Activated T-cell treated with anti-CD3 and anti-CD28 coated beads, Interleukin-2, amount 50 U/mL, for 4 hours (primary cell): ENCODE results near the gene MYG1. TPM values are rescaled to one million over a fixed set of nuclear protein-coding genes. Genes with fewer than 3 reads are reported as not detected.
A peak's percentile ranks its signal among the peaks of the same experiment; 100 is the strongest.

Experiments
- ATAC-seq, 2 donors: fragments of 200-7000 bp; cut with Tn5 transposase; one replicate each; pipeline ENCODE4 v1.10.0; 2021
- DNase-seq: peaks from one replicate; pipeline ENCODE4 v3.0.0-alpha.2; 2020
- H3K27me3 Mint-ChIP-seq: one replicate; pipeline ENCODE4 v1.8.0; 2021; ENCODE audit warnings: low read depth, mixed read lengths
- H3K36me3 Mint-ChIP-seq: one replicate; pipeline ENCODE4 v1.8.0; 2022; ENCODE audit warnings: mixed read lengths; ENCODE audit not compliant: insufficient read depth
- H3K4me1 Mint-ChIP-seq: one replicate; pipeline ENCODE4 v1.8.0; 2021; ENCODE audit warnings: low read depth, mixed read lengths
- H3K4me3 Mint-ChIP-seq: one replicate; pipeline ENCODE4 v1.8.0; 2021; ENCODE audit warnings: mild to moderate bottlenecking, moderate library complexity, mixed read lengths
- H3K9me3 Mint-ChIP-seq: one replicate; pipeline ENCODE4 v1.8.0; 2021; ENCODE audit warnings: mixed read lengths
- total RNA-seq, 3 donors: library from RNA; stranded (reverse); gene quantifications; one replicate each; pipeline ENCODE4 v1.2.1, GENCODE V29; 2021

Gene MYG1
- total RNA-seq, 3 donors from 2014 or later: 121 to 149 (median 128) TPM

GRCh38 chr12:53268630-53269562, 30.6 kb upstream of the MYG1 start:
- DNase-seq (no peak), ATAC-seq (peak; percentile 6 to 14)
- Mint-ChIP-seq H3K27me3 (no peaks in the 10 kb centered on the region), H3K4me3 (peak overlapping the region; percentile 99), H3K9me3 (no peaks in the 10 kb centered on the region), H3K36me3 (no peaks in the 10 kb centered on the region), H3K4me1 (peaks cover 21% of the 10 kb centered on the region)

GRCh38 chr12:53274445-53274844, 25.1 kb upstream of the MYG1 start:
- H3K4me1 Mint-ChIP-seq: no peaks in the 10 kb centered on the region
- H3K36me3 Mint-ChIP-seq: no peaks in the 10 kb centered on the region
- no peak for ATAC-seq
- H3K27me3 Mint-ChIP-seq: no peaks in the 10 kb centered on the region
- no peak for DNase-seq
- no peaks in the 10 kb centered on the region for H3K9me3 Mint-ChIP-seq
- no peak overlapping the region for H3K4me3 Mint-ChIP-seq

GRCh38 chr12:53276511-53276910, 23.0 kb upstream of the MYG1 start:
- Mint-ChIP-seq H3K4me3 (no peak overlapping the region), H3K36me3 (no peaks in the 10 kb centered on the region), H3K27me3 (no peaks in the 10 kb centered on the region), H3K4me1 (no peaks in the 10 kb centered on the region), H3K9me3 (no peaks in the 10 kb centered on the region)
- DNase-seq (no peak), ATAC-seq (no peak)

GRCh38 chr12:53277981-53278380, 21.5 kb upstream of the MYG1 start:
- no peaks in the 10 kb centered on the region for H3K27me3 Mint-ChIP-seq
- H3K9me3 Mint-ChIP-seq: no peaks in the 10 kb centered on the region
- ATAC-seq (no peak), DNase-seq (no peak)
- no peak overlapping the region for H3K4me3 Mint-ChIP-seq
- no peaks in the 10 kb centered on the region for H3K4me1 Mint-ChIP-seq
- H3K36me3 Mint-ChIP-seq: no peaks in the 10 kb centered on the region

- no peaks in the 10 kb centered on the region for H3K27me3 Mint-ChIP-seq
- ATAC-seq: no peak
- DNase-seq: no peak
- H3K4me3 Mint-ChIP-seq: no peak overlapping the region
- H3K4me1 Mint-ChIP-seq: no peaks in the 10 kb centered on the region
- H3K9me3 Mint-ChIP-seq: no peaks in the 10 kb centered on the region
- no peaks in the 10 kb centered on the region for H3K36me3 Mint-ChIP-seq
Measured at GRCh38 chr12:53279283-53279869, 20.1 kb upstream of the MYG1 start.

GRCh38 chr12:53279888-53280498, 19.5 kb upstream of the MYG1 start:
- Mint-ChIP-seq H3K27me3 (no peaks in the 10 kb centered on the region), H3K9me3 (no peaks in the 10 kb centered on the region), H3K4me1 (no peaks in the 10 kb centered on the region), H3K4me3 (no peak overlapping the region), H3K36me3 (no peaks in the 10 kb centered on the region)
- ATAC-seq (no peak), DNase-seq (no peak)

- H3K4me3 Mint-ChIP-seq: no peak overlapping the region
- H3K9me3 Mint-ChIP-seq: no peaks in the 10 kb centered on the region
- no peaks in the 10 kb centered on the region for H3K36me3 Mint-ChIP-seq
- DNase-seq (no peak), ATAC-seq (no peak)
- H3K4me1 Mint-ChIP-seq: peaks cover 13% of the 10 kb centered on the region
- H3K27me3 Mint-ChIP-seq: no peaks in the 10 kb centered on the region
Measured at GRCh38 chr12:53286448-53286847, 13.0 kb upstream of the MYG1 start.

GRCh38 chr12:53287741-53288216, 11.7 kb upstream of the MYG1 start:
- ATAC-seq: peak; percentile 88 to 89
- peak; percentile 72 for DNase-seq
- Mint-ChIP-seq H3K9me3 (no peaks in the 10 kb centered on the region), H3K36me3 (no peaks in the 10 kb centered on the region), H3K4me1 (peaks cover 15% of the 10 kb centered on the region), H3K4me3 (no peak overlapping the region), H3K27me3 (no peaks in the 10 kb centered on the region)

GRCh38 chr12:53288322-53288721, 11.2 kb upstream of the MYG1 start:
- no peak for ATAC-seq
- H3K36me3 Mint-ChIP-seq: no peaks in the 10 kb centered on the region
- H3K4me3 Mint-ChIP-seq: no peak overlapping the region
- H3K4me1 Mint-ChIP-seq: peaks cover 15% of the 10 kb centered on the region
- no peaks in the 10 kb centered on the region for H3K9me3 Mint-ChIP-seq
- DNase-seq: no peak
- no peaks in the 10 kb centered on the region for H3K27me3 Mint-ChIP-seq

GRCh38 chr12:53289891-53290290, 9.6 kb upstream of the MYG1 start:
- peaks cover 19% of the 10 kb centered on the region for H3K4me1 Mint-ChIP-seq
- H3K4me3 Mint-ChIP-seq: no peak overlapping the region
- ATAC-seq (no peak), DNase-seq (no peak)
- H3K9me3 Mint-ChIP-seq: no peaks in the 10 kb centered on the region
- no peaks in the 10 kb centered on the region for H3K36me3 Mint-ChIP-seq
- H3K27me3 Mint-ChIP-seq: no peaks in the 10 kb centered on the region

- no peak for DNase-seq
- ATAC-seq: no peak
- no peaks in the 10 kb centered on the region for H3K27me3 Mint-ChIP-seq
- no peaks in the 10 kb centered on the region for H3K36me3 Mint-ChIP-seq
- no peak overlapping the region for H3K4me3 Mint-ChIP-seq
- H3K4me1 Mint-ChIP-seq: peaks cover 26% of the 10 kb centered on the region
- H3K9me3 Mint-ChIP-seq: no peaks in the 10 kb centered on the region
Measured at GRCh38 chr12:53290661-53291060, 8.8 kb upstream of the MYG1 start.

- Mint-ChIP-seq H3K9me3 (no peaks in the 10 kb centered on the region), H3K4me3 (no peak overlapping the region), H3K4me1 (peaks cover 38% of the 10 kb centered on the region), H3K36me3 (peaks cover 1% of the 10 kb centered on the region), H3K27me3 (no peaks in the 10 kb centered on the region)
- DNase-seq (no peak), ATAC-seq (no peak)
Measured at GRCh38 chr12:53292426-53292825, 7.1 kb upstream of the MYG1 start.

- peak; percentile 92 for ATAC-seq
- Mint-ChIP-seq H3K36me3 (peaks cover 17% of the 10 kb centered on the region), H3K27me3 (no peaks in the 10 kb centered on the region), H3K9me3 (no peaks in the 10 kb centered on the region), H3K4me1 (peaks cover 60% of the 10 kb centered on the region), H3K4me3 (peak within 1 kb of the TSS; percentile 98)
- peak; percentile 79 for DNase-seq
Measured at GRCh38 chr12:53295070-53295890, 4.2 kb upstream of the MYG1 start, which contains the start of gene PFDN5. TSS of gene PFDN5 (plus strand) at chr12:53295542. CDS start at chr12:53295568, 26 bp downstream.

- no peak for ATAC-seq
- no peak for DNase-seq
- H3K27me3 Mint-ChIP-seq: no peaks in the 10 kb centered on the region
- peaks cover 60% of the 10 kb centered on the region for H3K4me1 Mint-ChIP-seq
- no peaks in the 10 kb centered on the region for H3K9me3 Mint-ChIP-seq
- peaks cover 21% of the 10 kb centered on the region for H3K36me3 Mint-ChIP-seq
- peak overlapping the region; percentile 98 for H3K4me3 Mint-ChIP-seq
Measured at GRCh38 chr12:53295891-53296219, 3.6 kb upstream of the MYG1 start.
